HepG2 (cell line): ENCODE data around the gene STK25. TPM values are rescaled to one million over a fixed set of nuclear protein-coding genes. Genes with fewer than 3 reads are reported as not detected.

Experiments
- EP300 ChIP-seq, 3 experiments: sonication (generic) in 1 of 3; formaldehyde crosslinking in 1 of 3; IDR thresholded peaks; 2 replicates each; pipeline versions ENCODE4 v1.5.1 to v1.6.1; 2011 to 2020; ENCODE audit warnings: low read depth in 2 of 3, low read length in 2 of 3, borderline replicate concordance in 1 of 3, improper control_type of control experiment in 1 of 3, mild to moderate bottlenecking in 1 of 3, missing genetic modification reagents in 1 of 3, moderate library complexity in 1 of 3
- HNRNPLL ChIP-seq: fragments of 200-400 bp; formaldehyde crosslinking; IDR thresholded peaks from 2 replicates; pipeline ENCODE4 v1.6.1; 2017; ENCODE audit warnings: mild to moderate bottlenecking, low read depth, low read length; ENCODE audit not compliant: poor library complexity, severe bottlenecking
- MXD4 ChIP-seq: IDR thresholded peaks from 2 replicates; pipeline ENCODE4 v1.6.1; 2016; ENCODE audit warnings: mild to moderate bottlenecking, missing biosample characterization, missing genetic modification reagents
- NFAT5 ChIP-seq: sonication (generic); formaldehyde crosslinking; IDR thresholded peaks from 2 replicates; pipeline ENCODE4 v1.4.0; 2020; ENCODE audit warnings: missing genetic modification reagents
- PHF5A ChIP-seq: IDR thresholded peaks from one replicate; pipeline ENCODE4 v1.6.1; 2018; ENCODE audit warnings: low read depth, missing genetic modification reagents; ENCODE audit not compliant: unreplicated experiment
- SCMH1 ChIP-seq: sonication (generic); formaldehyde crosslinking; IDR thresholded peaks from 2 replicates; pipeline ENCODE4 v1.9.0; 2021; ENCODE audit warnings: missing genetic modification reagents, mild to moderate bottlenecking, borderline replicate concordance
- ZBTB25 ChIP-seq: IDR thresholded peaks from 2 replicates; pipeline ENCODE4 v1.6.1; 2018; ENCODE audit warnings: missing genetic modification reagents
- ZNF234 ChIP-seq: sonication (generic); formaldehyde crosslinking; conservative IDR thresholded peaks from 2 replicates; pipeline ENCODE4 v1.5.1; 2020; ENCODE audit warnings: mild to moderate bottlenecking, missing genetic modification reagents
- ZNF264 ChIP-seq: sonication (generic); formaldehyde crosslinking; IDR thresholded peaks from 2 replicates; pipeline ENCODE4 v1.4.0; 2020; ENCODE audit warnings: missing genetic modification reagents
- ZNF282 ChIP-seq: fragments of 450-650 bp; IDR thresholded peaks from 2 replicates; pipeline ENCODE4 v1.6.1; 2018; ENCODE audit not compliant: partially characterized antibody
- ZNF33A ChIP-seq: sonication (generic); formaldehyde crosslinking; IDR thresholded peaks from 2 replicates; pipeline ENCODE4 v1.5.1; 2020; ENCODE audit warnings: missing genetic modification reagents, mild to moderate bottlenecking, moderate library complexity, borderline replicate concordance
- ZNF660 ChIP-seq: sonication (generic); formaldehyde crosslinking; IDR thresholded peaks from 2 replicates; pipeline ENCODE4 v1.5.1; 2020; ENCODE audit warnings: mild to moderate bottlenecking, low read depth, missing genetic modification reagents, borderline replicate concordance
- ZNF672 ChIP-seq: sonication (generic); formaldehyde crosslinking; IDR thresholded peaks from 2 replicates; pipeline ENCODE4 v1.8.1; 2022; ENCODE audit warnings: missing genetic modification reagents
- ZNF737 ChIP-seq: sonication (generic); formaldehyde crosslinking; IDR thresholded peaks from 2 replicates; pipeline ENCODE4 v1.5.0; 2020; ENCODE audit warnings: missing genetic modification reagents, mild to moderate bottlenecking, borderline replicate concordance
- ZNF878 ChIP-seq: sonication (generic); formaldehyde crosslinking; IDR thresholded peaks from 2 replicates; pipeline ENCODE4 v1.8.1; 2023; ENCODE audit warnings: mild to moderate bottlenecking, missing genetic modification reagents, moderate library complexity
- ZSCAN29 ChIP-seq: sonication (generic); formaldehyde crosslinking; conservative IDR thresholded peaks from 2 replicates; pipeline ENCODE4 v1.4.0; 2020; ENCODE audit warnings: mild to moderate bottlenecking, missing genetic modification reagents
- polyA plus RNA-seq, 8 experiments: library from polyadenylated mRNA; depleted of rRNA in 3 of 8; stranded (reverse) in 7 of 8; unstranded in 1 of 8; fragments of >200 nt; fragmentation: Illumina TruSeq in 4 of 8; extraction: Trizol in 4 of 8; gene quantifications; 2 replicates each; pipeline versions ENCODE4 v1.2.1 to v1.2.3, GENCODE V29; 2011 to 2016; ENCODE audit warnings: low read depth in 4 of 8, missing spikeins in 1 of 8, mixed read lengths in 1 of 8; ENCODE audit not compliant: insufficient read depth in 1 of 8
- total RNA-seq, 5 experiments: library from RNA; depleted of rRNA; stranded (reverse); fragments of >200 nt; fragmentation: Illumina TruSeq; extraction: Trizol; gene quantifications; 2 replicates each; pipeline ENCODE4 v1.2.3, GENCODE V29; 2016; ENCODE audit warnings: low read depth in 1 of 5
- TF ChIP-seq, protein P1 (sequence below): sonication (generic); formaldehyde crosslinking; IDR thresholded peaks from 2 replicates; pipeline ENCODE4 v1.5.0; 2020; ENCODE audit warnings: missing genetic modification reagents
- TF ChIP-seq, protein P2 (sequence below): sonication (generic); formaldehyde crosslinking; IDR thresholded peaks from 2 replicates; pipeline ENCODE4 v1.8.1; 2023; ENCODE audit warnings: missing genetic modification reagents, inconsistent platforms, borderline replicate concordance

STK25 gene
- total and polyA plus RNA-seq, 2 of the 13 experiments (the other 11 are each of a cell fraction or from before 2014, with no cell fraction given), result 177 to 481 TPM

DNA sequence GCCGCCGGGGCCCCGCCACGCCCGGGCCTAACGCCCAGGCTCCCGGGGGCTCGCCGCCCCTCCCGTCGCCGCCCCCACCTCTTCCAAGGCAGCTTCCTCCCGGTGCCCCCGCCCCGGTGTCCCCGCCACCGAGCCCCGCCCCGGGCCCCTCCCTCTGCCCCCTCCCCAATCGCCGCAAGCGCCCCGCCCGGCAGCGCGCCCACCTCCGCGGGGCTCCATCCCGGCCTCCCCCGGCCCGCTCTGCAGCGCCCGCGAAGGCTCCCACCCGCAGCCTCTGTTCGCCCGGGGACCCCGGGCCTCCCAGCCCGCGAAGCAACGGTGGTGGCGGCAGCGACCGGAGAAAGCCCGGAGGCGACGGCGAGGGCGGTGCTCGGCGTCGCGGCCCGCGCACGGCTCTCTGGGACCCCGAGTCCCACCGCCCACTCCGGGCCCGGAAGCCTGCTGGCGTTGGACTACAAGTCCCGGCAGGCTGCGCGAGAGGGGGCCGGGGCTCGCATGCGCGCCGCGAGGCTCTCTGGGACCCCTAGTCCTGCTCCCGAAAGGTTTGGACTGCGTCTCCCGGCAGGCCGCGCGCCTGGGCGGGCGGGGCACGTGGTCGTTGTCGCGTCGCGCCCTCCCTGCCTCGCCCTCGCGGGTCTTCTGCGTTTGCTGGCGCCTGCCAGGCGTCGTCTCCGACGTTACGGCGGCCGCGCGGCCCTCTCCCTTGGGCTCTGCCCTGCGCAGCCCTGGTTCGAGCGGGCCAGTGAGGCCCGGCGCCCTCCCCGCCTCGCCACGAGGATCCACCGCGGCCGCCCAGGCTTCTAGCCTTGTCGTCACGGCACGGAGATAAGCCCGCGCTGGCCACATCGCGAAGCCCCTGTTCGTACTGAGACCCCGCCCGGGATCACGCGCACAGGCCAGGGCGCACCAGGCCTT is at the start of gene STK25 (continued):
- TF ChIP-seq ZBTB25, result peak; percentile 98
- peak; percentile 91; the same call in 1 of the 2 replicates for TF ChIP-seq ZNF878 (CRISPR knock-in tag)
- TF ChIP-seq ZNF234 (CRISPR knock-in tag), result peak; percentile 97; the same call in 1 of the 2 replicates
- TF ChIP-seq MXD4 (CRISPR knock-in tag), result peak; percentile 98
- TF ChIP-seq ZNF282, result no peak
- no peak for TF ChIP-seq PHF5A
- TF ChIP-seq ZNF737, result no peak
- TF ChIP-seq, protein P1, sequence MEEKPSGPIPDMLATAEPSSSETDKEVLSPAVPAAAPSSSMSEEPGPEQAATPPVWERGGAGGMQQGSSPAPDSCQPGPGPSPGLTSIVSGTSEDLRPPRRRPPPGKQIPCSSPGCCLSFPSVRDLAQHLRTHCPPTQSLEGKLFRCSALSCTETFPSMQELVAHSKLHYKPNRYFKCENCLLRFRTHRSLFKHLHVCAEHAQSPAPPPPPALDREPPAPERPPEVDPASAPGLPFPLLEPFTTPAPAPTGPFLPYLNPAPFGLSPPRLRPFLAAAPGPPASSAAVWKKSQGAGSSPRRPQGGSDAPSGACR, result peak; percentile 96
- TF ChIP-seq ZNF660 (CRISPR knock-in tag), result peak; percentile 89; the same call in 1 of the 2 replicates
- peak; percentile 70; the same call in 1 of the 2 replicates for TF ChIP-seq ZNF672 (CRISPR knock-in tag)
- TF ChIP-seq, protein P2, sequence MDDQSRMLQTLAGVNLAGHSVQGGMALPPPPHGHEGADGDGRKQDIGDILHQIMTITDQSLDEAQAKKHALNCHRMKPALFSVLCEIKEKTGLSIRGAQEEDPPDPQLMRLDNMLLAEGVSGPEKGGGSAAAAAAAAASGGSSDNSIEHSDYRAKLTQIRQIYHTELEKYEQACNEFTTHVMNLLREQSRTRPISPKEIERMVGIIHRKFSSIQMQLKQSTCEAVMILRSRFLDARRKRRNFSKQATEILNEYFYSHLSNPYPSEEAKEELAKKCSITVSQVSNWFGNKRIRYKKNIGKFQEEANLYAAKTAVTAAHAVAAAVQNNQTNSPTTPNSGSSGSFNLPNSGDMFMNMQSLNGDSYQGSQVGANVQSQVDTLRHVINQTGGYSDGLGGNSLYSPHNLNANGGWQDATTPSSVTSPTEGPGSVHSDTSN (CRISPR knock-in tag), result 0 out of 2 replicates have a peak, but pooled peaks have one; percentile 74
- no peak for TF ChIP-seq ZNF33A
- TF ChIP-seq EP300 (IDR thresholded peaks at IDR 0.05; ENCODE audit: low read depth in 2 of 2, low read length in 2 of 2), result peak in 1 of 2 experiments; percentile 35; a peak in 1 of 4 replicates
- peak; percentile 84; the same call in 1 of the 2 replicates for TF ChIP-seq EP300 (CRISPR knock-in tag; IDR thresholded peaks at IDR 0.05; ENCODE audit: borderline replicate concordance)
- no peak for TF ChIP-seq SCMH1
- TF ChIP-seq NFAT5 (CRISPR knock-in tag), result peak; percentile 98
- peak; percentile 46 for TF ChIP-seq HNRNPLL
- peak; percentile 91 for TF ChIP-seq ZSCAN29 (CRISPR knock-in tag)
- peak; percentile 86; the same call in 1 of the 2 replicates for TF ChIP-seq ZNF264 (CRISPR knock-in tag)
